Measurements from ENCODE around the gene PDZRN3.

PDZRN3 gene

DNA sequence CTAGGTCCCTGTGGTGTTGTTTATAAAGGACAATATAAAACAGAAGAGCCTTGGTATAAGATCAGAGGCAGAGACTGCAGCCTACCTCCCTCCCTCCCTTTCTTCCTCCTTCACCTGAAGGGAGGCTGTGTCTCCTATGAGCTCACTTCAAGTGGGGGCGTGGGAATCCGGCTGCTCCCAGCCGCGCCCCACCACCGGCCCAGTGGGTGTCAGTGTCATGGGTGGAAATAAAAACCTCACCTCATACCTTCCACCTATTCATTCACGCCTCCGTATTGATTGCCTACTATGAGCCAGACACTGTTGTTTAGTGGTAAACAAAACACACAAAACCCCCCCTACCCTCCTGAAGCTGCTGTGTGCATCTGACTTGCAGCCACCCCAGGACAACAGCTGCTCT is 181.9 kb downstream of the PDZRN3 start:
- TF ChIP-seq ZC3H10 (CRISPR knock-in tag; IDR thresholded peaks at IDR 0.05) (no peak), ZNF8 (CRISPR knock-in tag; IDR thresholded peaks at IDR 0.05) (no peak), POU6F1 (CRISPR knock-in tag; IDR thresholded peaks at IDR 0.05; ENCODE audit: borderline replicate concordance, low read depth) (no peak), SNAI2 (CRISPR knock-in tag; IDR thresholded peaks at IDR 0.05) (no peak), PPARA (CRISPR knock-in tag; IDR thresholded peaks at IDR 0.05; ENCODE audit: borderline replicate concordance) (no peak), BACH2 (CRISPR knock-in tag; IDR thresholded peaks at IDR 0.05; ENCODE audit: borderline replicate concordance) (no peak), ARNTL (CRISPR knock-in tag; IDR thresholded peaks at IDR 0.05; ENCODE audit: borderline replicate concordance, low read depth) (no peak), ZFP3 (CRISPR knock-in tag; IDR thresholded peaks at IDR 0.05) (no peak), ESRRG (CRISPR knock-in tag; IDR thresholded peaks at IDR 0.05) (no peak), ZNF70 (CRISPR knock-in tag; IDR thresholded peaks at IDR 0.05) (no peak), TCF4 (CRISPR knock-in tag; IDR thresholded peaks at IDR 0.05; ENCODE audit: borderline replicate concordance) (no peak), GLIS3 (CRISPR knock-in tag; IDR thresholded peaks at IDR 0.05) (no peak), ISL1 (CRISPR knock-in tag; IDR thresholded peaks at IDR 0.05) (no peak), CREB5 (CRISPR knock-in tag; IDR thresholded peaks at IDR 0.05; ENCODE audit: low read depth) (no peak), CSDC2 (CRISPR knock-in tag; IDR thresholded peaks at IDR 0.05) (no peak), OSR1 (CRISPR knock-in tag; IDR thresholded peaks at IDR 0.05) (no peak)
- TF ChIP-seq, protein P1, sequence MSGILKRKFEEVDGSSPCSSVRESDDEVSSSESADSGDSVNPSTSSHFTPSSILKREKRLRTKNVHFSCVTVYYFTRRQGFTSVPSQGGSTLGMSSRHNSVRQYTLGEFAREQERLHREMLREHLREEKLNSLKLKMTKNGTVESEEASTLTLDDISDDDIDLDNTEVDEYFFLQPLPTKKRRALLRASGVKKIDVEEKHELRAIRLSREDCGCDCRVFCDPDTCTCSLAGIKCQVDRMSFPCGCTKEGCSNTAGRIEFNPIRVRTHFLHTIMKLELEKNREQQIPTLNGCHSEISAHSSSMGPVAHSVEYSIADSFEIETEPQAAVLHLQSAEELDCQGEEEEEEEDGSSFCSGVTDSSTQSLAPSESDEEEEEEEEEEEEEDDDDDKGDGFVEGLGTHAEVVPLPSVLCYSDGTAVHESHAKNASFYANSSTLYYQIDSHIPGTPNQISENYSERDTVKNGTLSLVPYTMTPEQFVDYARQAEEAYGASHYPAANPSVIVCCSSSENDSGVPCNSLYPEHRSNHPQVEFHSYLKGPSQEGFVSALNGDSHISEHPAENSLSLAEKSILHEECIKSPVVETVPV (CRISPR knock-in tag; IDR thresholded peaks at IDR 0.05): no peak
- TF ChIP-seq, protein P2, sequence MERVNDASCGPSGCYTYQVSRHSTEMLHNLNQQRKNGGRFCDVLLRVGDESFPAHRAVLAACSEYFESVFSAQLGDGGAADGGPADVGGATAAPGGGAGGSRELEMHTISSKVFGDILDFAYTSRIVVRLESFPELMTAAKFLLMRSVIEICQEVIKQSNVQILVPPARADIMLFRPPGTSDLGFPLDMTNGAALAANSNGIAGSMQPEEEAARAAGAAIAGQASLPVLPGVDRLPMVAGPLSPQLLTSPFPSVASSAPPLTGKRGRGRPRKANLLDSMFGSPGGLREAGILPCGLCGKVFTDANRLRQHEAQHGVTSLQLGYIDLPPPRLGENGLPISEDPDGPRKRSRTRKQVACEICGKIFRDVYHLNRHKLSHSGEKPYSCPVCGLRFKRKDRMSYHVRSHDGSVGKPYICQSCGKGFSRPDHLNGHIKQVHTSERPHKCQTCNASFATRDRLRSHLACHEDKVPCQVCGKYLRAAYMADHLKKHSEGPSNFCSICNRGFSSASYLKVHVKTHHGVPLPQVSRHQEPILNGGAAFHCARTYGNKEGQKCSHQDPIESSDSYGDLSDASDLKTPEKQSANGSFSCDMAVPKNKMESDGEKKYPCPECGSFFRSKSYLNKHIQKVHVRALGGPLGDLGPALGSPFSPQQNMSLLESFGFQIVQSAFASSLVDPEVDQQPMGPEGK (CRISPR knock-in tag; IDR thresholded peaks at IDR 0.05; ENCODE audit: borderline replicate concordance): no peak
- no peak for ATAC-seq

DNA sequence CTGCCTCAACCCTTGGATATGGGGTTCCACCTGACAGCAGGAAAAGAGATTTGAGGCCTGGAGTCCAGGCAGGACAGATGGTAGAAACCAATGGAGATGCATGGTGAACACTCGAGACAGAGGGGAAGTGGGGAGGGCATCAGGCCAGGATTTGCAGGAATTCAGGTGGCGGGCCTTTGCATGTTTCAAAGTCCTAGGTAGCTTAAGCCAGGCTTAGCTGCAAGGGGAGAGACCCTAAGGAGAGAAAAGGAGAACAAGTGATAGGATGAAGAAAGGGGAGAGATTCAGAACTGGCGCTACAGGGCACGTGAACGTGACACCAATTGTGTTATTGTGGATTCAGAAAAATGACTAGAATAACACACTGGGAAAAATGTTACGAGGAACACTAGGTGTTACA is 182.6 kb downstream of the PDZRN3 start:
- TF ChIP-seq, protein P1 (CRISPR knock-in tag; IDR thresholded peaks at IDR 0.05): no peak
- TF ChIP-seq OSR1 (CRISPR knock-in tag; IDR thresholded peaks at IDR 0.05): no peak
- no peak for TF ChIP-seq SNAI2 (CRISPR knock-in tag; IDR thresholded peaks at IDR 0.05)
- TF ChIP-seq ISL1 (CRISPR knock-in tag; IDR thresholded peaks at IDR 0.05): no peak
- TF ChIP-seq RARB (CRISPR knock-in tag; IDR thresholded peaks at IDR 0.05): no peak
- no peak for TF ChIP-seq BACH2 (CRISPR knock-in tag; IDR thresholded peaks at IDR 0.05; ENCODE audit: borderline replicate concordance)
- no peak for TF ChIP-seq POU6F1 (CRISPR knock-in tag; IDR thresholded peaks at IDR 0.05; ENCODE audit: borderline replicate concordance, low read depth)
- TF ChIP-seq TOX (CRISPR knock-in tag; IDR thresholded peaks at IDR 0.05; ENCODE audit: borderline replicate concordance): no peak
- no peak for TF ChIP-seq CSDC2 (CRISPR knock-in tag; IDR thresholded peaks at IDR 0.05)
- TF ChIP-seq ESRRG (CRISPR knock-in tag; IDR thresholded peaks at IDR 0.05): no peak
- no peak for TF ChIP-seq ZFP3 (CRISPR knock-in tag; IDR thresholded peaks at IDR 0.05)
- no peak for ATAC-seq

- ATAC-seq: no peak
- TF ChIP-seq, protein P3, sequence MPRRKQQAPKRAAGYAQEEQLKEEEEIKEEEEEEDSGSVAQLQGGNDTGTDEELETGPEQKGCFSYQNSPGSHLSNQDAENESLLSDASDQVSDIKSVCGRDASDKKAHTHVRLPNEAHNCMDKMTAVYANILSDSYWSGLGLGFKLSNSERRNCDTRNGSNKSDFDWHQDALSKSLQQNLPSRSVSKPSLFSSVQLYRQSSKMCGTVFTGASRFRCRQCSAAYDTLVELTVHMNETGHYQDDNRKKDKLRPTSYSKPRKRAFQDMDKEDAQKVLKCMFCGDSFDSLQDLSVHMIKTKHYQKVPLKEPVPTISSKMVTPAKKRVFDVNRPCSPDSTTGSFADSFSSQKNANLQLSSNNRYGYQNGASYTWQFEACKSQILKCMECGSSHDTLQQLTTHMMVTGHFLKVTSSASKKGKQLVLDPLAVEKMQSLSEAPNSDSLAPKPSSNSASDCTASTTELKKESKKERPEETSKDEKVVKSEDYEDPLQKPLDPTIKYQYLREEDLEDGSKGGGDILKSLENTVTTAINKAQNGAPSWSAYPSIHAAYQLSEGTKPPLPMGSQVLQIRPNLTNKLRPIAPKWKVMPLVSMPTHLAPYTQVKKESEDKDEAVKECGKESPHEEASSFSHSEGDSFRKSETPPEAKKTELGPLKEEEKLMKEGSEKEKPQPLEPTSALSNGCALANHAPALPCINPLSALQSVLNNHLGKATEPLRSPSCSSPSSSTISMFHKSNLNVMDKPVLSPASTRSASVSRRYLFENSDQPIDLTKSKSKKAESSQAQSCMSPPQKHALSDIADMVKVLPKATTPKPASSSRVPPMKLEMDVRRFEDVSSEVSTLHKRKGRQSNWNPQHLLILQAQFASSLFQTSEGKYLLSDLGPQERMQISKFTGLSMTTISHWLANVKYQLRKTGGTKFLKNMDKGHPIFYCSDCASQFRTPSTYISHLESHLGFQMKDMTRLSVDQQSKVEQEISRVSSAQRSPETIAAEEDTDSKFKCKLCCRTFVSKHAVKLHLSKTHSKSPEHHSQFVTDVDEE (CRISPR knock-in tag; IDR thresholded peaks at IDR 0.05): no peak
- TF ChIP-seq ZFP30 (CRISPR knock-in tag; IDR thresholded peaks at IDR 0.05) (no peak), ZNF70 (CRISPR knock-in tag; IDR thresholded peaks at IDR 0.05) (no peak), RARB (CRISPR knock-in tag; IDR thresholded peaks at IDR 0.05) (no peak), ZNF565 (CRISPR knock-in tag; conservative IDR thresholded peaks at IDR 0.05; ENCODE audit: low read depth) (no peak), CREB5 (CRISPR knock-in tag; IDR thresholded peaks at IDR 0.05; ENCODE audit: low read depth) (no peak), ESRRG (CRISPR knock-in tag; IDR thresholded peaks at IDR 0.05) (no peak), SNAI2 (CRISPR knock-in tag; IDR thresholded peaks at IDR 0.05) (no peak), ZC3H10 (CRISPR knock-in tag; IDR thresholded peaks at IDR 0.05) (no peak)
Measured at GRCh38 chr3:73437828-73438227, 186.9 kb downstream of the PDZRN3 start.
